Naive thymus-derived CD4-positive, alpha-beta T cell (primary cell): Measurements from ENCODE around the gene CD226. TPM values are rescaled to one million over a fixed set of nuclear protein-coding genes. Genes with fewer than 3 reads are reported as not detected.
"Not testable (repeated sequence)": the region's sequence is repeated elsewhere in the genome, so short reads cannot be mapped to it uniquely, and the experiment has no call there.

ENCODE experiments used
- ATAC-seq: fragments of 150-1000 bp; cut with Tn5 transposase; 2 replicates; pipeline ENCODE4 v1.10.0; 2021; ENCODE audit warnings: mild to moderate bottlenecking, moderate library complexity
- CTCF ChIA-PET: fragments of 350-600 bp; sonication (Branson Sonifier 250); formaldehyde crosslinking; loops from one replicate; lab custom pipeline; 2021; ENCODE audit warnings: antibody characterized with exemption; lab: Charles Lee
- POLR2A ChIA-PET: fragments of 350-600 bp; sonication (Branson Sonifier 250); formaldehyde crosslinking; loops from one replicate; lab custom pipeline; 2021; ENCODE audit warnings: antibody characterized with exemption, inconsistent platforms; lab: Charles Lee
- DNase-seq, 9 donors: peaks; one replicate each; pipeline versions ENCODE4 v3.0.0 to v3.0.0-alpha.2; 2020 to 2022; ENCODE audit warnings: mixed read lengths in 1 of 9
- H3K27ac ChIP-seq: one replicate; pipeline ENCODE4 v1.7.0; 2013; ENCODE audit warnings: mild to moderate bottlenecking, low read depth, low read length, moderate library complexity
- H3K27me3 ChIP-seq, 2 donors: one replicate each; pipeline ENCODE4 v1.7.0; 2013; ENCODE audit warnings: low read length in 2 of 2, mild to moderate bottlenecking in 2 of 2, moderate library complexity in 2 of 2; ENCODE audit not compliant: control insufficient read depth in 2 of 2, insufficient read depth in 2 of 2
- H3K36me3 ChIP-seq, 3 experiments: 1 replicate in 2 of 3; 2 replicates in 1 of 3; pipeline ENCODE4 v1.7.0; 2013; ENCODE audit warnings: low read length in 3 of 3, mild to moderate bottlenecking in 3 of 3, moderate library complexity in 1 of 3; ENCODE audit not compliant: insufficient read depth in 3 of 3, control insufficient read depth in 2 of 3
- H3K4me1 ChIP-seq, 2 donors: one replicate each; pipeline ENCODE4 v1.7.0; 2013; ENCODE audit warnings: low read length in 2 of 2, mild to moderate bottlenecking in 2 of 2, moderate library complexity in 1 of 2; ENCODE audit not compliant: control insufficient read depth in 2 of 2, insufficient read depth in 2 of 2
- H3K4me3 ChIP-seq: 2 replicates; pipeline ENCODE4 v1.7.0; 2013; ENCODE audit warnings: mild to moderate bottlenecking, low read length
- H3K9me3 ChIP-seq, 3 experiments: 1 replicate in 2 of 3; 2 replicates in 1 of 3; pipeline ENCODE4 v1.7.0; 2013; ENCODE audit warnings: low read length in 3 of 3; ENCODE audit not compliant: control insufficient read depth in 2 of 3
- H3K27ac Mint-ChIP-seq, 9 donors: one replicate each; pipeline ENCODE4 v1.8.0; 2020 to 2022; ENCODE audit warnings: mixed read lengths in 9 of 9, mild to moderate bottlenecking in 8 of 9, moderate library complexity in 5 of 9, inconsistent platforms in 2 of 9
- H3K27me3 Mint-ChIP-seq, 5 donors: one replicate each; pipeline ENCODE4 v1.8.0; 2021 to 2022; ENCODE audit warnings: mixed read lengths in 5 of 5, mild to moderate bottlenecking in 1 of 5
- H3K36me3 Mint-ChIP-seq, 5 donors: one replicate each; pipeline ENCODE4 v1.8.0; 2020 to 2022; ENCODE audit warnings: mixed read lengths in 5 of 5, mild to moderate bottlenecking in 3 of 5, inconsistent platforms in 1 of 5
- H3K4me1 Mint-ChIP-seq, 7 donors: one replicate each; pipeline ENCODE4 v1.8.0; 2020 to 2022; ENCODE audit warnings: mixed read lengths in 7 of 7, mild to moderate bottlenecking in 3 of 7, inconsistent platforms in 1 of 7
- H3K4me3 Mint-ChIP-seq, 10 donors: one replicate each; pipeline ENCODE4 v1.8.0; 2020 to 2022; ENCODE audit warnings: mild to moderate bottlenecking in 10 of 10, mixed read lengths in 10 of 10, moderate library complexity in 6 of 10, inconsistent platforms in 2 of 10
- H3K9me3 Mint-ChIP-seq, 11 donors: one replicate each; pipeline ENCODE4 v1.8.0; 2020 to 2022; ENCODE audit warnings: mixed read lengths in 11 of 11, mild to moderate bottlenecking in 4 of 11, inconsistent platforms in 1 of 11, moderate library complexity in 1 of 11
- intact Hi-C, 2 donors: fragments of 100-400 bp; cut with micrococcal nuclease; formaldehyde crosslinking; loops; one replicate each; pipeline ENCODE4 v1.15.1; 2023
- polyA plus RNA-seq, 2 donors: library from polyadenylated mRNA; unstranded; fragments of 300-500 nt; fragmentation: Illumina TruSeq; gene quantifications; one replicate each; pipeline ENCODE4 v1.2.3, GENCODE V29; 2021
- total RNA-seq, 6 experiments: library from RNA in 5 of 6; stranded (reverse) in 5 of 6; gene quantifications; 1 replicate in 5 of 6; 2 replicates in 1 of 6; pipeline ENCODE4 v1.2.3 and lab custom pipeline; 2021 to 2026

Gene CD226
- total and polyA plus RNA-seq, 7 experiments from 2014 or later, result 27.9 to 103 (median 45.9) TPM

- H3K9me3 ChIP-seq, result no peaks in the 10 kb centered on the region
- no peak overlapping the region for H3K4me3 ChIP-seq
- ChIA-PET CTCF (no interaction called here), POLR2A (no interaction called here)
- peak overlapping the region in 3 of 10 donors; percentile 6 to 55 (median 33) for H3K4me3 Mint-ChIP-seq
- H3K27ac Mint-ChIP-seq, result peak overlapping the region in 7 of 9 donors; percentile 11 to 86 (median 27)
- H3K4me1 Mint-ChIP-seq, result peaks cover 40 to 69% (median 55%) of the 10 kb centered on the region in 7 donors
- H3K36me3 Mint-ChIP-seq, result peaks cover 4 to 61% (median 44%) of the 10 kb centered on the region in 5 donors
- intact Hi-C loops, result no loop called here
- ATAC-seq, result no peak
- peaks cover 0 to 5% (median 0%) of the 10 kb centered on the region in 11 donors for H3K9me3 Mint-ChIP-seq
- H3K27me3 Mint-ChIP-seq, result no peaks in the 10 kb centered on the region
- no peak overlapping the region for H3K27ac ChIP-seq
- no peaks in the 10 kb centered on the region for H3K27me3 ChIP-seq
- peaks cover 0 to under 1% (median 0%) of the 10 kb centered on the region in 3 experiments for H3K36me3 ChIP-seq
- H3K4me1 ChIP-seq, result peaks cover 14 to 15% of the 10 kb centered on the region in 2 donors
- DNase-seq, result no peak
Measured at GRCh38 chr18:69908838-69909237, 38.8 kb downstream of the CD226 start.

- peaks cover 37 to 66% (median 55%) of the 10 kb centered on the region in 7 donors for H3K4me1 Mint-ChIP-seq
- ATAC-seq (no peak), DNase-seq (no peak)
- peaks cover 0 to 5% (median 0%) of the 10 kb centered on the region in 3 experiments for H3K36me3 ChIP-seq
- ChIA-PET POLR2A (interaction anchor here (1.5 kb wide), 1 partner anchor 8 kb away, joined by 3 read pairs; no protein-coding TSS in a partner anchor), CTCF (no interaction called here)
- H3K4me3 ChIP-seq, result no peak overlapping the region
- H3K4me3 Mint-ChIP-seq, result no peak overlapping the region
- no peaks in the 10 kb centered on the region for H3K27me3 ChIP-seq
- no peak overlapping the region for H3K27ac ChIP-seq
- no peaks in the 10 kb centered on the region for H3K9me3 ChIP-seq
- intact Hi-C loops, result no loop called here
- H3K27ac Mint-ChIP-seq, result peak overlapping the region in 3 of 9 donors; percentile 36 to 67 (median 43)
- peaks cover 0 to 5% (median 0%) of the 10 kb centered on the region in 11 donors for H3K9me3 Mint-ChIP-seq
- peaks cover 9 to 70% (median 46%) of the 10 kb centered on the region in 5 donors for H3K36me3 Mint-ChIP-seq
- H3K4me1 ChIP-seq, result peaks cover 10 to 15% of the 10 kb centered on the region in 2 donors
- H3K27me3 Mint-ChIP-seq, result no peaks in the 10 kb centered on the region
Measured at GRCh38 chr18:69906765-69907164, 40.9 kb downstream of the CD226 start.

GRCh38 chr18:69900941-69901340 lies 46.7 kb downstream of the CD226 start:
- no peak overlapping the region for H3K27ac ChIP-seq
- H3K9me3 Mint-ChIP-seq, result peaks cover 0 to 4% (median 0%) of the 10 kb centered on the region in 11 donors
- H3K4me3 ChIP-seq, result no peak overlapping the region
- no peak overlapping the region for H3K4me3 Mint-ChIP-seq
- ATAC-seq (no peak), DNase-seq (no peak)
- intact Hi-C loops, result no loop called here
- peak overlapping the region; percentile 2 to 82 (median 54) for H3K27ac Mint-ChIP-seq
- peaks cover 45 to 81% (median 64%) of the 10 kb centered on the region in 7 donors for H3K4me1 Mint-ChIP-seq
- no peaks in the 10 kb centered on the region for H3K9me3 ChIP-seq
- no peaks in the 10 kb centered on the region for H3K27me3 ChIP-seq
- peaks cover 11 to 45% (median 30%) of the 10 kb centered on the region in 5 donors for H3K36me3 Mint-ChIP-seq
- H3K36me3 ChIP-seq, result peaks cover 0 to 5% (median 0%) of the 10 kb centered on the region in 3 experiments
- POLR2A ChIA-PET, result no interaction called here
- H3K4me1 ChIP-seq, result peaks cover 22 to 28% of the 10 kb centered on the region in 2 donors
- CTCF ChIA-PET, result no interaction called here
- no peaks in the 10 kb centered on the region for H3K27me3 Mint-ChIP-seq

- not testable (repeated sequence) for H3K27ac ChIP-seq, H3K4me3 ChIP-seq, H3K27me3 Mint-ChIP-seq, H3K9me3 ChIP-seq, H3K36me3 ChIP-seq, H3K9me3 Mint-ChIP-seq, ATAC-seq, H3K27me3 ChIP-seq, DNase-seq
- Mint-ChIP-seq H3K27ac (peak overlapping the region; percentile 5 to 97 (median 84)), H3K4me1 (peaks cover 43 to 71% (median 64%) of the 10 kb centered on the region in 7 donors), H3K4me3 (peak overlapping the region; percentile 2 to 78 (median 60)), H3K36me3 (peaks cover 11 to 48% (median 31%) of the 10 kb centered on the region in 5 donors)
- ChIA-PET POLR2A (interaction anchor here (0.8 to 3.3 kb wide), 4 partner anchors 8 to 58 kb away, joined by 3 to 16 read pairs (median 8); no protein-coding TSS in a partner anchor), CTCF (interaction anchor here (1.2 kb wide), 1 partner anchor 69 kb away, joined by 6 read pairs; no protein-coding TSS in a partner anchor)
- intact Hi-C loops, result loop anchor here (5.0 to 10.0 kb wide), 2 partner anchors 173 to 305 kb away; partner anchors contain the start of gene RTTN (in 1 of the 2)
- H3K4me1 ChIP-seq, result peaks cover 22 to 33% of the 10 kb centered on the region in 2 donors
Measured at GRCh38 chr18:69899154-69899923, 48.3 kb downstream of the CD226 start.

- POLR2A ChIA-PET, result interaction anchor here (0.8 to 3.3 kb wide), 11 partner anchors 9 to 61 kb away, joined by 3 to 16 read pairs (median 4); no protein-coding TSS in a partner anchor
- H3K4me1 ChIP-seq, result peaks cover 22 to 38% of the 10 kb centered on the region in 2 donors
- peaks cover 49 to 76% (median 68%) of the 10 kb centered on the region in 7 donors for H3K4me1 Mint-ChIP-seq
- CTCF ChIA-PET, result interaction anchor here (1.2 to 1.5 kb wide), 2 partner anchors 61 to 70 kb away, joined by 5 to 6 read pairs; no protein-coding TSS in a partner anchor
- no peaks in the 10 kb centered on the region for H3K27me3 Mint-ChIP-seq
- H3K9me3 ChIP-seq, result no peaks in the 10 kb centered on the region
- H3K4me3 ChIP-seq, result peak overlapping the region; percentile 52
- H3K27ac ChIP-seq, result peak overlapping the region; percentile 38
- DNase-seq (peak in 6 of 9 donors; percentile 13 to 37 (median 20)), ATAC-seq (peak; percentile 38)
- H3K36me3 Mint-ChIP-seq, result peaks cover 17 to 51% (median 36%) of the 10 kb centered on the region in 5 donors
- peak overlapping the region; percentile 69 to 97 (median 90) for H3K27ac Mint-ChIP-seq
- H3K27me3 ChIP-seq, result no peaks in the 10 kb centered on the region
- intact Hi-C loops, result loop anchor here (1.0 to 10.0 kb wide), 5 partner anchors 37 to 306 kb away; partner anchors contain the start of genes CD226 (in 2 of the 2) and RTTN (in 1 of the 2)
- peak overlapping the region; percentile 68 to 93 (median 84) for H3K4me3 Mint-ChIP-seq
- peaks cover 0 to 8% (median 6%) of the 10 kb centered on the region in 3 experiments for H3K36me3 ChIP-seq
- H3K9me3 Mint-ChIP-seq, result peaks cover 0 to 4% (median 0%) of the 10 kb centered on the region in 11 donors
Measured at GRCh38 chr18:69898241-69898861, 49.3 kb downstream of the CD226 start.
